WTC11 (cell line): ENCODE data around the gene TBC1D20. TPM values are rescaled to one million over a fixed set of nuclear protein-coding genes. Genes with fewer than 3 reads are reported as not detected.

Experiments
- ATAC-seq: fragments of 200-7000 bp; cut with Tn5 transposase; 2 replicates; pipeline ENCODE4 v1.10.0; 2021; ENCODE audit warnings: mild to moderate bottlenecking, moderate library complexity
- CTCF ChIA-PET: fragments of 300-600 bp; sonication (Branson Sonifier 250); formaldehyde crosslinking; loops from one replicate; lab custom pipeline; 2021; ENCODE audit warnings: antibody characterized with exemption; lab: Charles Lee
- POLR2A ChIA-PET: fragments of 350-600 bp; sonication (Branson Sonifier 250); formaldehyde crosslinking; loops from one replicate; lab custom pipeline; 2021; ENCODE audit warnings: antibody characterized with exemption; lab: Charles Lee
- DNase-seq: peaks from one replicate; pipeline ENCODE4 v3.0.0; 2021; ENCODE audit warnings: low spot score
- H3K27ac Mint-ChIP-seq: 2 replicates; pipeline ENCODE4 v1.8.0; 2021; ENCODE audit warnings: mixed read lengths
- H3K27me3 Mint-ChIP-seq: 2 replicates; pipeline ENCODE4 v1.8.0; 2021; ENCODE audit warnings: low read depth, mild to moderate bottlenecking, moderate library complexity, mixed read lengths
- H3K36me3 Mint-ChIP-seq: 2 replicates; pipeline ENCODE4 v1.8.0; 2021; ENCODE audit warnings: mixed read lengths
- H3K4me1 Mint-ChIP-seq: 2 replicates; pipeline ENCODE4 v1.8.0; 2022; ENCODE audit warnings: mixed read lengths
- H3K4me3 Mint-ChIP-seq: 2 replicates; pipeline ENCODE4 v1.8.0; 2021; ENCODE audit warnings: mild to moderate bottlenecking, moderate library complexity, mixed read lengths
- H3K9me3 Mint-ChIP-seq: 2 replicates; pipeline ENCODE4 v1.8.0; 2021; ENCODE audit warnings: mixed read lengths
- ARID4B ChIP-seq: sonication (generic); formaldehyde crosslinking; IDR thresholded peaks from 2 replicates; pipeline ENCODE4 v1.8.0; 2023; ENCODE audit warnings: missing genetic modification reagents, mild to moderate bottlenecking, borderline replicate concordance
- E2F4 ChIP-seq: sonication (generic); formaldehyde crosslinking; IDR thresholded peaks from 2 replicates; pipeline ENCODE4 v1.8.1; 2022; ENCODE audit warnings: low read depth, mild to moderate bottlenecking, moderate library complexity, missing genetic modification reagents, borderline replicate concordance
- E2F5 ChIP-seq: sonication (generic); formaldehyde crosslinking; IDR thresholded peaks from 2 replicates; pipeline ENCODE4 v1.8.1; 2022; ENCODE audit warnings: mild to moderate bottlenecking, moderate library complexity, missing genetic modification reagents
- FOXK1 ChIP-seq: sonication (generic); formaldehyde crosslinking; IDR thresholded peaks from 2 replicates; pipeline ENCODE4 v1.8.0; 2022; ENCODE audit warnings: mild to moderate bottlenecking, moderate library complexity, missing genetic modification reagents
- GTF2I ChIP-seq: fragments of 250-450 bp; sonication (Bioruptor Pico); conservative IDR thresholded peaks from 2 replicates; pipeline ENCODE4 v1.4.0; 2021; ENCODE audit warnings: mild to moderate bottlenecking
- HMGXB4 ChIP-seq: sonication (generic); formaldehyde crosslinking; IDR thresholded peaks from 2 replicates; pipeline ENCODE4 v1.8.1; 2023; ENCODE audit warnings: mild to moderate bottlenecking, moderate library complexity, missing genetic modification reagents
- IRF2 ChIP-seq: sonication (generic); formaldehyde crosslinking; IDR thresholded peaks from 2 replicates; pipeline ENCODE4 v1.8.0; 2022; ENCODE audit warnings: low read depth, missing genetic modification reagents, borderline replicate concordance
- JAZF1 ChIP-seq: fragments of 250-450 bp; sonication (Bioruptor Pico); IDR thresholded peaks from 2 replicates; pipeline ENCODE4 v1.9.0; 2021; ENCODE audit warnings: moderate library complexity, mild to moderate bottlenecking, inconsistent platforms
- MYBL2 ChIP-seq: sonication (generic); formaldehyde crosslinking; IDR thresholded peaks from 2 replicates; pipeline ENCODE4 v1.8.1; 2023; ENCODE audit warnings: mild to moderate bottlenecking, moderate library complexity, missing genetic modification reagents
- NFE2L1 ChIP-seq: sonication (generic); formaldehyde crosslinking; IDR thresholded peaks from 2 replicates; pipeline ENCODE4 v1.8.1; 2023; ENCODE audit warnings: missing genetic modification reagents
- RELA ChIP-seq: sonication (generic); formaldehyde crosslinking; IDR thresholded peaks from 2 replicates; pipeline ENCODE4 v1.8.1; 2022; ENCODE audit warnings: missing genetic modification reagents, mild to moderate bottlenecking, borderline replicate concordance
- RORB ChIP-seq: fragments of 250-450 bp; sonication (Bioruptor Pico); IDR thresholded peaks from 2 replicates; pipeline ENCODE4 v1.9.0; 2021; ENCODE audit warnings: mild to moderate bottlenecking
- SMAD4 ChIP-seq: sonication (generic); formaldehyde crosslinking; IDR thresholded peaks from 2 replicates; pipeline ENCODE4 v1.8.0; 2022; ENCODE audit warnings: mild to moderate bottlenecking, missing genetic modification reagents
- TP53 ChIP-seq: sonication (generic); formaldehyde crosslinking; IDR thresholded peaks from 2 replicates; pipeline ENCODE4 v1.8.1; 2023; ENCODE audit warnings: mild to moderate bottlenecking, missing genetic modification reagents
- ZNF121 ChIP-seq: sonication (generic); formaldehyde crosslinking; IDR thresholded peaks from 2 replicates; pipeline ENCODE4 v1.8.0; 2023; ENCODE audit warnings: missing genetic modification reagents
- ZNF232 ChIP-seq: sonication (generic); formaldehyde crosslinking; IDR thresholded peaks from 2 replicates; pipeline ENCODE4 v1.8.0; 2022; ENCODE audit warnings: mild to moderate bottlenecking, missing genetic modification reagents
- ZNF396 ChIP-seq: fragments of 250-450 bp; sonication (Bioruptor Pico); IDR thresholded peaks from 2 replicates; pipeline ENCODE4 v1.8.0; 2021; ENCODE audit warnings: mild to moderate bottlenecking, moderate library complexity, borderline replicate concordance
- ZNF416 ChIP-seq: fragments of 250-450 bp; sonication (Bioruptor Pico); IDR thresholded peaks from 2 replicates; pipeline ENCODE4 v1.9.0; 2021; ENCODE audit warnings: mild to moderate bottlenecking, inconsistent platforms
- ZNF423 ChIP-seq: fragments of 250-450 bp; sonication (Bioruptor Pico); IDR thresholded peaks from 2 replicates; pipeline ENCODE4 v2.1.2; 2022; ENCODE audit warnings: mild to moderate bottlenecking, moderate library complexity
- ZNF512 ChIP-seq: sonication (generic); formaldehyde crosslinking; IDR thresholded peaks from 2 replicates; pipeline ENCODE4 v1.8.1; 2022; ENCODE audit warnings: missing genetic modification reagents, borderline replicate concordance
- ZSCAN18 ChIP-seq: fragments of 250-450 bp; sonication (Bioruptor Pico); IDR thresholded peaks from 2 replicates; pipeline ENCODE4 v2.1.2; 2022; ENCODE audit warnings: mild to moderate bottlenecking, moderate library complexity
- total RNA-seq: library from RNA; stranded (reverse); gene quantifications from 3 replicates; pipeline ENCODE4 v1.2.3, GENCODE V29; 2021

TBC1D20 gene
- total RNA-seq, 1 experiment from 2014 or later, result 14.6 TPM

- Mint-ChIP-seq H3K27ac (no peak overlapping the region), H3K4me3 (no peak overlapping the region), H3K9me3 (no peaks in the 10 kb centered on the region), H3K36me3 (peaks cover 24% of the 10 kb centered on the region), H3K4me1 (peaks cover 3% of the 10 kb centered on the region; the same call in 1 of the 2 replicates), H3K27me3 (peaks cover 8% of the 10 kb centered on the region; the same call in 1 of the 2 replicates)
- ChIA-PET CTCF (no interaction called here), POLR2A (no interaction called here)
- TF ChIP-seq HMGXB4 (CRISPR knock-in tag) (no peak), TP53 (CRISPR knock-in tag) (no peak), ZNF121 (CRISPR knock-in tag) (no peak), NFE2L1 (CRISPR knock-in tag) (no peak), FOXK1 (CRISPR knock-in tag) (no peak)
- ATAC-seq, result no peak
- no peak for DNase-seq
Measured at GRCh38 chr20:427849-428657, 34.3 kb downstream of the TBC1D20 start.

GRCh38 chr20:427401-427800, 34.9 kb downstream of the TBC1D20 start:
- H3K36me3 Mint-ChIP-seq, result peaks cover 29% of the 10 kb centered on the region
- no peaks in the 10 kb centered on the region for H3K9me3 Mint-ChIP-seq
- DNase-seq (no peak), ATAC-seq (no peak)
- H3K4me1 Mint-ChIP-seq, result 0 out of 2 replicates have a peak, but pooled peaks cover 2% of the 10 kb centered on the region
- ChIA-PET POLR2A (no interaction called here), CTCF (no interaction called here)
- H3K4me3 Mint-ChIP-seq, result no peak overlapping the region
- H3K27ac Mint-ChIP-seq, result no peak overlapping the region
- TF ChIP-seq ZNF512 (CRISPR knock-in tag) (no peak), E2F5 (CRISPR knock-in tag) (no peak), ZNF232 (no peak), IRF2 (CRISPR knock-in tag) (no peak), MYBL2 (CRISPR knock-in tag) (no peak), JAZF1 (CRISPR knock-in tag) (no peak)
- H3K27me3 Mint-ChIP-seq, result peaks cover 3% of the 10 kb centered on the region; the same call in 1 of the 2 replicates

GRCh38 chr20:426566-426965, 35.8 kb downstream of the TBC1D20 start:
- TF ChIP-seq RORB (CRISPR knock-in tag) (no peak), JAZF1 (CRISPR knock-in tag) (no peak), SMAD4 (no peak), ARID4B (no peak), RELA (no peak), ZSCAN18 (CRISPR knock-in tag) (no peak), ZNF396 (CRISPR knock-in tag) (no peak), E2F4 (CRISPR knock-in tag) (no peak), ZNF416 (CRISPR knock-in tag) (no peak), ZNF423 (CRISPR knock-in tag) (no peak), GTF2I (CRISPR knock-in tag) (no peak)
- TF ChIP-seq, all 79 proteins: peak for 0
- Mint-ChIP-seq H3K36me3 (peaks cover 37% of the 10 kb centered on the region), H3K27ac (no peak overlapping the region), H3K4me1 (0 out of 2 replicates have a peak, but pooled peaks cover 2% of the 10 kb centered on the region), H3K9me3 (no peaks in the 10 kb centered on the region), H3K4me3 (no peak overlapping the region), H3K27me3 (no peaks in the 10 kb centered on the region)
- no peak for ATAC-seq
- CTCF ChIA-PET, result no interaction called here
- DNase-seq, result no peak
- POLR2A ChIA-PET, result interaction anchor here (0.6 kb wide), 1 partner anchor 27 kb away, joined by 5 read pairs; no protein-coding TSS in a partner anchor
